ENCODE results near the gene WBP2NL.
"Not testable (repeated sequence)": the region's sequence is repeated elsewhere in the genome, so short reads cannot be mapped to it uniquely, and the experiment has no call there.

WBP2NL gene

GRCh38 chr22:41998361-41999261, at the start of gene WBP2NL:
WBP2NL (plus strand) TSS chr22:41998788; CDS start chr22:41998819, 31 bp downstream.
- DNase-seq: peak; percentile 58 to 68

GRCh38 chr22:41948928-41949296, 49.7 kb upstream of the WBP2NL start:
- not testable (repeated sequence) for DNase-seq

GRCh38 chr22:41949297-41949965, 49.2 kb upstream of the WBP2NL start:
- peak; percentile 75 to 94 for DNase-seq

GRCh38 chr22:41951898-41952474, 46.6 kb upstream of the WBP2NL start, which contains the start of gene SMIM45:
SMIM45 (plus strand) TSS chr22:41952150.
- peak; percentile 97 for DNase-seq

GRCh38 chr22:41952713-41953112, 45.9 kb upstream of the WBP2NL start:
- no peak for DNase-seq

GRCh38 chr22:41957941-41958556, 40.5 kb upstream of the WBP2NL start:
- DNase-seq: no peak

GRCh38 chr22:41963453-41964111, 35.0 kb upstream of the WBP2NL start:
- no peak for DNase-seq

GRCh38 chr22:41964112-41964491, 34.5 kb upstream of the WBP2NL start:
- DNase-seq: no peak

- no peak for DNase-seq
These were observed 32.4 kb upstream of the WBP2NL start for GRCh38 chr22:41966225-41966606.

- peak; percentile 97 to 98 for DNase-seq
These were observed 31.9 kb upstream of the WBP2NL start for GRCh38 chr22:41966607-41967240.

- no peak for DNase-seq
These were observed 30.0 kb upstream of the WBP2NL start for GRCh38 chr22:41968601-41969000.

GRCh38 chr22:41969110-41969646, 29.4 kb upstream of the WBP2NL start, which contains the start of gene SEPTIN3:
SEPTIN3 (plus strand) TSS chr22:41969443; CDS start chr22:41971493, 2,050 bp downstream.
- no peak for DNase-seq

- DNase-seq: no peak
These were observed 28.0 kb upstream of the WBP2NL start for GRCh38 chr22:41970601-41971000.

GRCh38 chr22:41971431-41971830, 27.2 kb upstream of the WBP2NL start:
- no peak for DNase-seq

- no peak for DNase-seq
These were observed 23.8 kb upstream of the WBP2NL start for GRCh38 chr22:41974691-41975290.

GRCh38 chr22:41975299-41976069, 23.1 kb upstream of the WBP2NL start:
- DNase-seq: no peak

- peak in 1 of 2 experiments; percentile 37 for DNase-seq
These were observed 22.3 kb upstream of the WBP2NL start for GRCh38 chr22:41976070-41976901.

- peak; percentile 59 to 81 for DNase-seq
These were observed 21.5 kb upstream of the WBP2NL start for GRCh38 chr22:41976961-41977566.

GRCh38 chr22:41978732-41979131, 19.9 kb upstream of the WBP2NL start:
- no peak for DNase-seq

Data from NCI-H524 (cell line).